Endothelial cell of umbilical vein (primary cell): ENCODE measurements around the gene PLBD2. TPM values are rescaled to one million over a fixed set of nuclear protein-coding genes. Genes with fewer than 3 reads are reported as not detected.

Experiments used
- BruUV-seq: library from RNA; stranded (reverse); fragments of 400-500 nt; replicated peaks from 2 replicates; lab custom pipeline; 2021; lab: Mats Ljungman, UMichigan
- CTCF ChIA-PET: fragments of 300-600, 350-600 bp; sonication (Branson Sonifier 250); formaldehyde crosslinking; loops from one replicate; lab custom pipeline; 2021; ENCODE audit warnings: antibody characterized with exemption, inconsistent platforms; lab: Charles Lee
- POLR2A ChIA-PET: fragments of 300-600, 350-600 bp; sonication (Branson Sonifier 250); formaldehyde crosslinking; loops from one replicate; lab custom pipeline; 2021; ENCODE audit warnings: antibody characterized with exemption, inconsistent platforms; lab: Charles Lee
- DNase-seq: peaks from one replicate; pipeline ENCODE4 v3.0.0-alpha.2; 2011; ENCODE audit warnings: low read depth, low spot score
- FAIRE-seq: peaks from 2 replicates; lab custom pipeline; 2011; peaks lifted over from hg19 to GRCh38; lab: Jason Lieb, UNC
- H2AFZ ChIP-seq: 2 replicates; pipeline ENCODE4 v1.6.0; 2012; ENCODE audit warnings: low read depth, low read length, control low read depth, inconsistent platforms
- H3K27ac ChIP-seq: 2 replicates; pipeline ENCODE4 v1.5.1; 2011; ENCODE audit warnings: low read depth, mild to moderate bottlenecking, control low read depth, low read length, moderate library complexity; ENCODE audit not compliant: insufficient read depth
- H3K27me3 ChIP-seq, 2 experiments: 2 replicates each; pipeline versions ENCODE4 v1.6.0 to v1.6.1; 2011; ENCODE audit warnings: low read length in 2 of 2, mixed read lengths in 1 of 2; ENCODE audit not compliant: control insufficient read depth in 2 of 2, insufficient read depth in 2 of 2
- H3K36me3 ChIP-seq, 2 experiments: 2 replicates in 1 of 2; 3 replicates in 1 of 2; pipeline ENCODE4 v1.5.1; 2011; ENCODE audit warnings: low read length in 2 of 2, mild to moderate bottlenecking in 1 of 2, moderate library complexity in 1 of 2; ENCODE audit not compliant: control insufficient read depth in 2 of 2, insufficient read depth in 2 of 2; ENCODE audit errors: extremely low read depth in 1 of 2
- H3K4me1 ChIP-seq: 3 replicates; pipeline ENCODE4 v1.5.1; 2011; ENCODE audit warnings: mild to moderate bottlenecking, low read length; ENCODE audit not compliant: control insufficient read depth, insufficient read depth; ENCODE audit errors: extremely low read depth
- H3K4me2 ChIP-seq: 2 replicates; pipeline ENCODE4 v1.6.1; 2011; ENCODE audit warnings: low read length, control low read depth, mixed read lengths; ENCODE audit not compliant: insufficient read depth
- H3K4me3 ChIP-seq, 3 experiments: fragments of 200-600 bp in 1 of 3; sonication (generic), shearing (Covaris generic) in 1 of 3; replicated peaks in 1 of 3; 2 replicates each; pipeline ENCODE4 v1.5.1; 2011 to 2016; ENCODE audit warnings: control low read depth in 3 of 3, low read length in 3 of 3, mild to moderate bottlenecking in 2 of 3, inconsistent platforms in 1 of 3, low read depth in 1 of 3, moderate library complexity in 1 of 3; ENCODE audit not compliant: insufficient read depth in 1 of 3
- H3K79me2 ChIP-seq: 2 replicates; pipeline ENCODE4 v1.6.0; 2012; ENCODE audit warnings: low read length, inconsistent platforms; ENCODE audit not compliant: control insufficient read depth, insufficient read depth
- H3K9ac ChIP-seq: replicated peaks from 2 replicates; pipeline ENCODE3; 2011; ENCODE audit warnings: low read length, control low read depth; ENCODE audit not compliant: insufficient read depth; ENCODE audit errors: extremely low read depth
- H3K9me1 ChIP-seq: replicated peaks from 3 replicates; pipeline ENCODE4 v1.6.0; 2011; ENCODE audit warnings: mild to moderate bottlenecking, low read length; ENCODE audit not compliant: control insufficient read depth, insufficient read depth; ENCODE audit errors: extremely low read depth
- H3K9me3 ChIP-seq: replicated peaks from 2 replicates; pipeline ENCODE4 v1.5.1; 2012; ENCODE audit warnings: low read length, inconsistent platforms; ENCODE audit not compliant: control insufficient read depth, insufficient read depth
- H4K20me1 ChIP-seq: replicated peaks from 2 replicates; pipeline ENCODE3; 2011; ENCODE audit warnings: mild to moderate bottlenecking, low read length; ENCODE audit not compliant: control insufficient read depth, insufficient read depth; ENCODE audit errors: extremely low read depth
- EZH2 ChIP-seq: IDR thresholded peaks from 2 replicates; pipeline ENCODE4 v1.6.1; 2012; ENCODE audit warnings: borderline replicate concordance, low read depth, mild to moderate bottlenecking, moderate library complexity, low read length, inconsistent platforms; ENCODE audit not compliant: severe bottlenecking
- FOS ChIP-seq: IDR thresholded peaks from 2 replicates; pipeline ENCODE4 v1.6.1; 2011; ENCODE audit warnings: mild to moderate bottlenecking, low read length, moderate library complexity, borderline replicate concordance; ENCODE audit not compliant: insufficient read depth
- GATA2 ChIP-seq: IDR thresholded peaks from 2 replicates; pipeline ENCODE4 v1.7.0; 2011; ENCODE audit warnings: low read depth, mild to moderate bottlenecking, moderate library complexity, mixed read lengths, low read length; ENCODE audit not compliant: insufficient read length, insufficient read depth
- JUN ChIP-seq: IDR thresholded peaks from 2 replicates; pipeline ENCODE4 v1.6.1; 2011; ENCODE audit warnings: borderline replicate concordance, low read depth; ENCODE audit not compliant: insufficient read length, insufficient read depth
- MYC ChIP-seq: IDR thresholded peaks from one replicate; pipeline ENCODE4 v1.6.1; 2011; ENCODE audit warnings: mild to moderate bottlenecking, low read depth, low read length
- POLR2A ChIP-seq: IDR thresholded peaks from 2 replicates; pipeline ENCODE4 v1.6.1; 2012; ENCODE audit warnings: low read depth, mild to moderate bottlenecking, control low read depth, low read length
- POLR2AphosphoS5 ChIP-seq: IDR thresholded peaks from 2 replicates; pipeline ENCODE4 v1.6.1; 2012; ENCODE audit warnings: low read depth, mild to moderate bottlenecking, control low read depth, low read length, moderate library complexity; ENCODE audit not compliant: insufficient read depth
- dilution Hi-C: fragments of 300-500 bp; cut with MboI; formaldehyde crosslinking; loops from one replicate; pipeline ENCODE4 v1.15.0; 2019; ENCODE audit warnings: low sequenced_read_pairs; ENCODE audit not compliant: extremely low pct_ligation_motif_present
- intact Hi-C: fragments of 100-400 bp; cut with micrococcal nuclease; formaldehyde crosslinking; loops from one replicate; pipeline ENCODE4 v1.10.0; 2022
- polyA plus RNA-seq, 4 experiments: library from polyadenylated mRNA; depleted of rRNA in 3 of 4; stranded (reverse) in 3 of 4; unstranded in 1 of 4; fragments of >200 nt; gene quantifications; 2 replicates each; pipeline versions ENCODE4 v1.2.1 to v1.2.3, GENCODE V29; 2011 to 2012; ENCODE audit warnings: missing spikeins in 1 of 4
- total RNA-seq: library from RNA; stranded (reverse); gene quantifications from 2 replicates; pipeline ENCODE4 v1.2.3, GENCODE V29; 2021
- TF ChIP-seq, protein P1 (sequence below): IDR thresholded peaks from 2 replicates; pipeline ENCODE4 v1.6.1; 2011; ENCODE audit not compliant: insufficient read depth, insufficient read length
- TF ChIP-seq, protein P2 (sequence below), 2 donors: IDR thresholded peaks; 1 replicate in 1 of 2; 2 replicates in 1 of 2; pipeline ENCODE4 v1.5.1; 2011; ENCODE audit warnings: low read length in 2 of 2, mild to moderate bottlenecking in 2 of 2, moderate library complexity in 2 of 2, control low read depth in 1 of 2, inconsistent platforms in 1 of 2, low read depth in 1 of 2; ENCODE audit not compliant: insufficient read depth in 1 of 2; ENCODE audit errors: extremely low read depth in 1 of 2

Gene PLBD2
- total and polyA plus RNA-seq, 2 donors (not counting 3 experiments of a cell fraction or from before 2014, with no cell fraction given), result 24.4 to 46.8 TPM

DNA sequence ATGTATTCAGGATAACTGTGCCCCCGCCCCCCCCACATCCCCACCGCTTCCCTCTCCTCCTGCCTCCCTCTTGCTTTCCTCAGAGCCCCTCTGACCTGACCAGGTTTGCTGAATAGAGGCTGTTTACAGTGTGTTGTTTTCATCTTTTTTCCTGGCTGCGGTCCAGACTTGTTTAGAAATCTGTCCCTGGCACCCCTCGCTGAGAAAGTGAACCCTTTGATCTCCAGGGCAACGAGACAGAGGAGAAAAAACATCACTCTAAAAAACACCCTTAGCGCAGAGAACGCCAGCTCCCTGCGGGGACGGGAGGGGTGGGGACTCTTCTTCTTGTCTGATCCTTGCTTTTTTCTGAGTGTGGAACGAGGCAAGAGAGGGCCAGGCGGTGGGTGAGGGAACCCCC is 22.8 kb downstream of the PLBD2 start:
- Histone ChIP-seq H3K9me3 (no peaks in the 10 kb centered on the region), H3K4me1 (no peaks in the 10 kb centered on the region), H3K9ac (no peak overlapping the region), H3K36me3 (peaks cover 0 to 8% of the 10 kb centered on the region in 2 experiments), H3K27me3 (no peaks in the 10 kb centered on the region), H3K4me3 (no peak overlapping the region), H3K4me2 (no peak overlapping the region), H4K20me1 (no peaks in the 10 kb centered on the region), H3K9me1 (no peaks in the 10 kb centered on the region), H2AFZ (no peak overlapping the region), H3K27ac (no peak overlapping the region), H3K79me2 (no peaks in the 10 kb centered on the region)
- ChIA-PET CTCF (no interaction called here), POLR2A (no interaction called here)
- FAIRE-seq, result no peak
- TF ChIP-seq POLR2AphosphoS5, result no peak
- no peak for TF ChIP-seq FOS
- no peak for TF ChIP-seq JUN
- no peak for TF ChIP-seq EZH2
- TF ChIP-seq, protein P1, sequence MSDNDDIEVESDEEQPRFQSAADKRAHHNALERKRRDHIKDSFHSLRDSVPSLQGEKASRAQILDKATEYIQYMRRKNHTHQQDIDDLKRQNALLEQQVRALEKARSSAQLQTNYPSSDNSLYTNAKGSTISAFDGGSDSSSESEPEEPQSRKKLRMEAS, result no peak
- TF ChIP-seq GATA2, result no peak
- TF ChIP-seq, protein P2, sequence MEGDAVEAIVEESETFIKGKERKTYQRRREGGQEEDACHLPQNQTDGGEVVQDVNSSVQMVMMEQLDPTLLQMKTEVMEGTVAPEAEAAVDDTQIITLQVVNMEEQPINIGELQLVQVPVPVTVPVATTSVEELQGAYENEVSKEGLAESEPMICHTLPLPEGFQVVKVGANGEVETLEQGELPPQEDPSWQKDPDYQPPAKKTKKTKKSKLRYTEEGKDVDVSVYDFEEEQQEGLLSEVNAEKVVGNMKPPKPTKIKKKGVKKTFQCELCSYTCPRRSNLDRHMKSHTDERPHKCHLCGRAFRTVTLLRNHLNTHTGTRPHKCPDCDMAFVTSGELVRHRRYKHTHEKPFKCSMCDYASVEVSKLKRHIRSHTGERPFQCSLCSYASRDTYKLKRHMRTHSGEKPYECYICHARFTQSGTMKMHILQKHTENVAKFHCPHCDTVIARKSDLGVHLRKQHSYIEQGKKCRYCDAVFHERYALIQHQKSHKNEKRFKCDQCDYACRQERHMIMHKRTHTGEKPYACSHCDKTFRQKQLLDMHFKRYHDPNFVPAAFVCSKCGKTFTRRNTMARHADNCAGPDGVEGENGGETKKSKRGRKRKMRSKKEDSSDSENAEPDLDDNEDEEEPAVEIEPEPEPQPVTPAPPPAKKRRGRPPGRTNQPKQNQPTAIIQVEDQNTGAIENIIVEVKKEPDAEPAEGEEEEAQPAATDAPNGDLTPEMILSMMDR (IDR thresholded peaks at IDR 0.05; ENCODE audit: extremely low read depth in 1 of 2, insufficient read depth in 1 of 2, low read depth in 1 of 2, low read length in 2 of 2), result no peak
- TF ChIP-seq MYC, result no peak
- TF ChIP-seq POLR2A, result no peak
- no TSS peak for BruUV-seq
- DNase-seq, result no peak
- intact Hi-C loops, result no loop called here
- dilution Hi-C loops, result no loop called here
